ENCODE measurements around the gene ATP6V1C2.

ATP6V1C2 gene

GRCh38 chr2:10732924-10733565 is 11.6 kb downstream of the ATP6V1C2 start:
- no peak for DNase-seq (ENCODE audit: low spot score)

GRCh38 chr2:10733566-10733925 is 12.1 kb downstream of the ATP6V1C2 start:
- DNase-seq (ENCODE audit: low spot score), result no peak

- no peak for DNase-seq (ENCODE audit: low spot score)
These were observed 12.6 kb downstream of the ATP6V1C2 start for GRCh38 chr2:10733980-10734379.

GRCh38 chr2:10738192-10738591 is 16.8 kb downstream of the ATP6V1C2 start:
- DNase-seq (ENCODE audit: low spot score), result no peak

GRCh38 chr2:10740226-10740625 is 18.8 kb downstream of the ATP6V1C2 start:
- DNase-seq (ENCODE audit: low spot score), result no peak

DNA sequence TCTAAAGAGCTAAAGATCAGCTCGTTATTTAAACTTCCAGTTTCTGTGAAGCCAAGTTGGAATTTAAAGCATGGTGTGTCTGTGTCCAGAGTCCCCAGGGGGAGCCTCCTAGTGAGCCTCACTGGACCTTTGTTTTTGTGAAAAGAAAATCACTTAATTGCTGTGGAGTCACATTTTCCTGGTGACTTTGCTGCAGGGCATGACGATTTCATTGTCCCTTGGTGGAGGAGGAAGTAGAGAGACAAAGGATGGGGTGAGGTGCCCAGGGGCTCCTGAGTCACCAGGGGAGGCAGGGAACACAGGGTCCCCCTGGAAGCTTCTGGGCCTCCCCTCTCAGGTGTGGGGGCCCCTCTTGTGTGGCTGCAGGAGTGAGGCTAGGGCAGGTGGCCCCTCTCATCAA is 19.7 kb downstream of the ATP6V1C2 start:
- no peak for DNase-seq (ENCODE audit: low spot score)

- no peak for DNase-seq (ENCODE audit: low spot score)
These were observed 21.2 kb downstream of the ATP6V1C2 start for GRCh38 chr2:10742666-10743065.

- no peak for DNase-seq (ENCODE audit: low spot score)
These were observed 29.2 kb downstream of the ATP6V1C2 start for GRCh38 chr2:10750610-10751009.

DNA sequence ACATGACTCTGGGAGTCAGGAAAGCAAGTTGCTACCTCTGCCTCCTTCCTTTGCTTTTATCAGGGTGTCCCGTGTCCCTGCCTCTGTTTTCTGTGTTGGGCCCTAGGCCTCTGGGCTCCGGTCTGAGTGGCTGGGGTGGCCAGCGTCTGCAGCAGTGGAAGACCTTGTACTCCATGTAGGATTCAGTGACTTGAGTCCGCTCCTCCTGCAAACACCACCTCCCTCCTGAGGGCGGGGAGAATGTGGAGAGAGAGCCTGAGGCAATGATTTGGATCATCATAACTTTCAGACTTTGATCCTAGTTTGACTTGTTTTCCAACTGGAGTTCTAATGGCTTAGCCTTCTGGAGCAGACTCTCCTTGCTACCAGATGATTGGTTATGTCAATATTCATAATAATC is 30.8 kb downstream of the ATP6V1C2 start:
- DNase-seq (ENCODE audit: low spot score), result no peak

GRCh38 chr2:10753156-10753555 is 31.7 kb downstream of the ATP6V1C2 start:
- no peak for DNase-seq (ENCODE audit: low spot score)

GRCh38 chr2:10753876-10754275 is 32.4 kb downstream of the ATP6V1C2 start:
- no peak for DNase-seq (ENCODE audit: low spot score)

DNA sequence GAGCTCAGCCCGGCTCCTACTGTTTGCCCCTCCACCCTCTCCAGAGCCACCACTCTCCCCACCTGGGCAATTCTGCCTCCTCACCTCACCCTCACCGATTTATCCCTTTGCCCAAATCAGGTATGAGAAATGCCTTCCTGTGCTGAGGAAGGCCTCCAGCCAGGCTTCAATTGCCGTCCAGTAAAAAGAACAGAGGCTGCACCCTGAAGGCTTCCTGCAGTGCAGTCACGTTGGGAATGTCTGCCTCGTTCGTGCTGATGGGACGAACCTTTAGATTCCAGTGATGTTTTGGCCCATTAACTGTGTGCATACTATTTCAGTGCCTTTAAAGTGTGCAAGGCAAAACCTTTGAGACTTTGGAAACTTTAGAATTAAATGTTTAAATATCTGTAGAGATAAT is 34.2 kb downstream of the ATP6V1C2 start:
- DNase-seq (ENCODE audit: low spot score), result no peak

- no peak for DNase-seq (ENCODE audit: low spot score)
These were observed 36.4 kb downstream of the ATP6V1C2 start for GRCh38 chr2:10757814-10758286.

- DNase-seq (ENCODE audit: low spot score), result no peak
These were observed 37.8 kb downstream of the ATP6V1C2 start for GRCh38 chr2:10759151-10759714.

- no peak for DNase-seq (ENCODE audit: low spot score)
These were observed 39.5 kb downstream of the ATP6V1C2 start for GRCh38 chr2:10760794-10761504.

DNA sequence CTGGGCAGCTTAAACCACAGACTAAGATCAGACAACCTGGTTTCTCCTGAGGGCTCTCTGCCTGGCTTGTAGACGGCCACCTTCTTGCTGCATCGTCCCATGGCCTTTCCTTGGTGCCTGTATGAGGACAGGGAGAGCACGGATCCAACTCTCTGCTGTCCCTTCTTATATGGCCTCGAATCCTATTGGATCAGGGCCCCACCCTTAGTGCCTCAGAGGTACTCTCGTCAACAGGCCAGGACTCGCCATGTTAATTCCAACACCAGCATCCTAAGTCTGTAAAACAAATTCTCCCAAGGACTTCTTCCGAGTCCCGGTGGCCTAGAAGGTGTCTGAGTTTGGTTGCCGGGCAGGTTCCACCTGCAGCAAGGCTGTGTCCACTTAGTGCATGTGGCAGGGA is 40.2 kb downstream of the ATP6V1C2 start:
- no peak for DNase-seq (ENCODE audit: low spot score)

DNA sequence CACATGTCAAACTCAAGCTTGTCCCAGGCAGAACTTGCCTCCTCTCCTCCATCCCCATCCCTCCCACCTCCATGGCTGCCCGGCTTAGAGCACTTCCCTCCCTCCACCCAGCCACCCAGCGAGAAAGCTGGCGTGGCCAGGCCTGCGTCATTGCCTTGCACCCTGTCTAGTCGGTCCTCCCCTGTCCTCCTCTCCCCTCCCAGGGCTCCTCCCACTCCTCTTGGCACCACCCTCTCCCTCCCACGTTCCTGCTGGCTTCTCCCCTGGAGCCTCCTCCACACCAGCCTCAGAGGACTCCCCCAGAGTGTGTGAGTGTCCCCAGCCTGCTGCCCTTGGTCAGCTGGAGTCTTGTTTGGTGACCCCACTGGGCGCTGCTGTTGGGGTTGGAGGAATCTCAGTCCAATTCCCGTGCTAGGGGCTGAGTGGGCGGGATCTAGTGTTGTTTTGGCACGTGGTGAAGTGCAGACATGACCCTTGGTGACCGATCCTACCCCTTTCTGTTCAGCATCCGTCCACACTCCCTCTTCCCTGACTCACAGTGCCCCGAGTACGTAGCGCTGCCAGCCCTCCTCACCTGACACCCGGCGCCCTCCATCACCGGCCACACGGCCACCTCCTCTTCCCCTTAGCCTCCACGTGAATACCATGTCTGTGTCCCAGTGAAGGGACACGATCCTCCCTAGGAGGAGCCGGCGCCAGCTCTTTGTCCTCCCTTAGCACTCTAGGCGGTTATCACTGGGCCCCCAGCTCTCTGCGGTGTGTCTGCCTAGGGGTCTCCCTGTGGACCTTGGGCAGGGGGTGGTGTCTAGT is 41.4 kb downstream of the ATP6V1C2 start:
- no peak for DNase-seq (ENCODE audit: low spot score)

- no peak for DNase-seq (ENCODE audit: low spot score)
These were observed 42.0 kb downstream of the ATP6V1C2 start for GRCh38 chr2:10763461-10763800.

DNA sequence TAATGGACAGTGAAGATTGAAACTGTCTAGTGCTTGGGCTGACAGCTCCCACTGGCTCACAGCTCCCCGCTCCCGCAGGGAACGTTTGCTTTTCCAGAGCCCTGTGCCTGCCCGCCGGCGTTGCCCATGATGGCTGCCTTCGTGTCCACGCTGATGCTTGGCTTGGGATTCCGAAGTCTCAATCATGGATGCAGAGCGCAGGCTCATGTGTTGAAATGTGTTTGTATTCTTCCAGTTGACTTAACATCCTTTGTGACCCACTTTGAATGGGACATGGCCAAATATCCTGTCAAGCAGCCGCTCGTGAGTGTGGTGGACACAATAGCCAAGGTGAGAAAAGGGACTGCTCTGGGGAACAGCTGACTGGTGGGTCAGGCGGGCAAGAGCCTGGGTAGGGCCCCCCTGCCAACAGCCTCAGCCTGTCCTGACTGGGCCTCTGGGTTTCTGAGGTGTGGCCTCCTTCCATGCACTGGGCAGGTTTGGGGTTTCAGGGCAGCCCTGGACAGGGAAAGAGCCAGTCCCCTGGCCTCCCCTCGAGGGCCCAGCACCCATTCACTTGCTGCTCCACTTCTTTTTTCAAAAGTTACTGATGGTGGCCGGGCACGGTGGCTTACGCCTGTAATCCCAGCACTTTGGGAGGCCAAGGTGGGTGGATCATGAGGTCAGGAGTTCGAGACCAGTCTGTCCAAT is 42.8 kb downstream of the ATP6V1C2 start:
- DNase-seq (ENCODE audit: low spot score), result no peak

GRCh38 chr2:10764896-10765295 is 43.5 kb downstream of the ATP6V1C2 start:
- peak; percentile 6 for DNase-seq (ENCODE audit: low spot score)

- peak; percentile 4 for DNase-seq (ENCODE audit: low spot score)
These were observed 44.0 kb downstream of the ATP6V1C2 start for GRCh38 chr2:10765461-10765860.

GRCh38 chr2:10765914-10766313 is 44.5 kb downstream of the ATP6V1C2 start:
- DNase-seq (ENCODE audit: low spot score), result no peak

All from AG08396 (cell line).